Measurements from ENCODE around the gene ZFP62. TPM values are rescaled to one million over a fixed set of nuclear protein-coding genes. Genes with fewer than 3 reads are reported as not detected.
A peak's percentile ranks its signal among the peaks of the same experiment; 100 is the strongest.

Gene ZFP62
- total and polyA plus RNA-seq, 12 donors = 6.4 to 24.9 (median 13.6) TPM

- 95% methylated on average over 4 of the region's 4 CpGs for WGBS, 2 donors
- DNase-seq = no peak
These were observed 23.6 kb downstream of the ZFP62 start for GRCh38 chr5:180837478-180837877.

DNA sequence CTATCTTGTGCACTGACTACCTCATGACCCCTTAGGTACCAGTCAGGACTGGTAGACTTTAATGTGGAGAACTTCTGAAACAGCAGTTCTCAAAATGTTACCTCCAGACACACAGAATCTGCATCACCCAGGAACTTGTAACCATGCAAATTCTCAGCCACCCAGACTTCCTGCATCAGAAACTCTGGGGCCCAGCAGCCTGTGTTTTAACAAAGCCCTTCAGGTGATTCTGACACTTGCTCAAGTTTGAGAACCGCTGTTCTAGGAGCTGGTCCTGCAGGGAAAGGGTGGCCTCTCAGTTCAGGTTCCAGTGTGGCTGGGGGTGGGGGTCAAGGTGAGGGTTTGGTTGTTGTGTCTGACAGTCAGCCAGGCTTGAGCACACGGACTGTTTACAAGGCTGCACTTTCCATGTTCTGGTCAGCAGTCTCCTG is 28.4 kb downstream of the ZFP62 start:
- peaks cover 0 to 50% (median 32%) of the 10 kb centered on the region in 9 donors for H3K36me3 ChIP-seq
- H3K9me3 ChIP-seq = peaks cover 0 to 18% (median 0%) of the 10 kb centered on the region in 11 donors
- DNase-seq (no peak), ATAC-seq (no peak)
- peaks cover 5 to 48% (median 30%) of the 10 kb centered on the region in 9 donors for H3K4me1 ChIP-seq
- TF ChIP-seq, protein P1, sequence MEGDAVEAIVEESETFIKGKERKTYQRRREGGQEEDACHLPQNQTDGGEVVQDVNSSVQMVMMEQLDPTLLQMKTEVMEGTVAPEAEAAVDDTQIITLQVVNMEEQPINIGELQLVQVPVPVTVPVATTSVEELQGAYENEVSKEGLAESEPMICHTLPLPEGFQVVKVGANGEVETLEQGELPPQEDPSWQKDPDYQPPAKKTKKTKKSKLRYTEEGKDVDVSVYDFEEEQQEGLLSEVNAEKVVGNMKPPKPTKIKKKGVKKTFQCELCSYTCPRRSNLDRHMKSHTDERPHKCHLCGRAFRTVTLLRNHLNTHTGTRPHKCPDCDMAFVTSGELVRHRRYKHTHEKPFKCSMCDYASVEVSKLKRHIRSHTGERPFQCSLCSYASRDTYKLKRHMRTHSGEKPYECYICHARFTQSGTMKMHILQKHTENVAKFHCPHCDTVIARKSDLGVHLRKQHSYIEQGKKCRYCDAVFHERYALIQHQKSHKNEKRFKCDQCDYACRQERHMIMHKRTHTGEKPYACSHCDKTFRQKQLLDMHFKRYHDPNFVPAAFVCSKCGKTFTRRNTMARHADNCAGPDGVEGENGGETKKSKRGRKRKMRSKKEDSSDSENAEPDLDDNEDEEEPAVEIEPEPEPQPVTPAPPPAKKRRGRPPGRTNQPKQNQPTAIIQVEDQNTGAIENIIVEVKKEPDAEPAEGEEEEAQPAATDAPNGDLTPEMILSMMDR (IDR thresholded peaks at IDR 0.05) = no peak
- intact Hi-C loops (cut with DNase I) = loop anchor here in 2 of 10 donors (2.0 to 5.0 kb wide), 2 partner anchors 28 to 45 kb away; partner anchors contain the start of gene ZFP62 (in 1 of the 2)
- WGBS, 2 donors = 73 to 75% methylated on average over 2 of the region's 2 CpGs
- peak overlapping the region in 7 of 10 donors; percentile 97 to 100 (median 99) for H3K27ac ChIP-seq
- H3K27me3 ChIP-seq = no peaks in the 10 kb centered on the region
- H3K4me3 ChIP-seq = peak overlapping the region in 9 of 10 donors; percentile 85 to 98 (median 93)

More at GRCh38 chr5:180837478-180837877, 23.6 kb downstream of the ZFP62 start:
- no peak overlapping the region for H3K4me3 ChIP-seq
- no peaks in the 10 kb centered on the region for H3K27me3 ChIP-seq
- TF ChIP-seq, protein P1 (IDR thresholded peaks at IDR 0.05) = no peak
- intact Hi-C loops (cut with DNase I) = no loop called here
- H3K27ac ChIP-seq = no peak overlapping the region
- peaks cover 0 to 10% (median 0%) of the 10 kb centered on the region in 11 donors for H3K9me3 ChIP-seq
- no peak for ATAC-seq
- H3K4me1 ChIP-seq = peaks cover 3 to 26% (median 10%) of the 10 kb centered on the region in 9 donors
- peaks cover 0 to 48% (median 28%) of the 10 kb centered on the region in 9 donors for H3K36me3 ChIP-seq

GRCh38 chr5:180831139-180832093 is 29.7 kb downstream of the ZFP62 start:
- H3K36me3 ChIP-seq = peaks cover 0 to 38% (median 26%) of the 10 kb centered on the region in 9 donors
- H3K27me3 ChIP-seq = no peaks in the 10 kb centered on the region
- peak overlapping the region; percentile 96 to 100 (median 99) for H3K27ac ChIP-seq
- peak; percentile 97 to 99 (median 98) for ATAC-seq
- TF ChIP-seq, protein P1 (IDR thresholded peaks at IDR 0.05) = peak in 6 of 9 donors; percentile 13 to 47 (median 36)
- peaks cover 0 to 18% (median 0%) of the 10 kb centered on the region in 11 donors for H3K9me3 ChIP-seq
- peaks cover 5 to 53% (median 37%) of the 10 kb centered on the region in 9 donors for H3K4me1 ChIP-seq
- WGBS, 2 donors = 1% methylated on average over 76 to 79 of the region's 80 CpGs
- peak; percentile 88 to 90 for DNase-seq
- intact Hi-C loops (cut with DNase I) = loop anchor here in 3 of 10 donors (2.0 to 5.0 kb wide), 3 partner anchors 21 to 44 kb away; partner anchors contain the start of gene ZFP62 (in 2 of the 3)
- H3K4me3 ChIP-seq = peak overlapping the region; percentile 39 to 98 (median 92)
